Caco-2 (cell line): ENCODE data around the gene SDF4. TPM values are rescaled to one million over a fixed set of nuclear protein-coding genes. Genes with fewer than 3 reads are reported as not detected.

Experiments
- BruUV-seq: library from RNA; stranded (reverse); fragments of 400-500 nt; replicated peaks from 2 replicates; lab custom pipeline; 2021; lab: Mats Ljungman, UMichigan
- CTCF ChIA-PET: fragments of 300-600 bp; sonication (Branson Sonifier 250); formaldehyde crosslinking; loops from one replicate; lab custom pipeline; 2022; ENCODE audit warnings: antibody characterized with exemption; lab: Charles Lee
- POLR2A ChIA-PET: fragments of 300-600 bp; sonication (Branson Sonifier 250); formaldehyde crosslinking; loops from one replicate; lab custom pipeline; 2022; ENCODE audit warnings: antibody characterized with exemption; lab: Charles Lee
- DNase-seq, 2 experiments: peaks; one replicate each; pipeline versions ENCODE4 v3.0.0 to v3.0.0-alpha.2; 2020 to 2022
- H3K27me3 ChIP-seq: replicated peaks from 2 replicates; pipeline ENCODE4 v1.6.0; 2011; ENCODE audit warnings: low read length; ENCODE audit not compliant: control insufficient read depth, insufficient read depth
- H3K36me3 ChIP-seq: 2 replicates; pipeline ENCODE4 v1.5.1; 2011; ENCODE audit warnings: low read length; ENCODE audit not compliant: control insufficient read depth, insufficient read depth
- H3K4me1 ChIP-seq: fragments of 250-450 bp; sonication (Bioruptor Pico); 2 replicates; pipeline ENCODE4 v1.5.1; 2020; ENCODE audit warnings: mild to moderate bottlenecking
- H3K4me3 ChIP-seq: 2 replicates; pipeline ENCODE4 v1.5.1; 2011; ENCODE audit warnings: low read depth, mild to moderate bottlenecking, control low read depth, low read length
- H3K9me3 ChIP-seq: fragments of 250-450 bp; sonication (Bioruptor Pico); 2 replicates; pipeline ENCODE4 v1.5.1; 2020; ENCODE audit warnings: mild to moderate bottlenecking, moderate library complexity
- H3K27ac Mint-ChIP-seq: one replicate; pipeline ENCODE4 v1.8.0; 2022; ENCODE audit warnings: mixed read lengths; ENCODE audit not compliant: unreplicated experiment
- H3K27me3 Mint-ChIP-seq: one replicate; pipeline ENCODE4 v1.8.0; 2022; ENCODE audit warnings: mixed read lengths; ENCODE audit not compliant: insufficient read depth, unreplicated experiment
- H3K36me3 Mint-ChIP-seq: one replicate; pipeline ENCODE4 v1.8.0; 2022; ENCODE audit warnings: mild to moderate bottlenecking, mixed read lengths; ENCODE audit not compliant: insufficient read depth, unreplicated experiment
- H3K4me1 Mint-ChIP-seq: one replicate; pipeline ENCODE4 v1.8.0; 2022; ENCODE audit warnings: low read depth, mixed read lengths; ENCODE audit not compliant: unreplicated experiment
- H3K4me3 Mint-ChIP-seq: one replicate; pipeline ENCODE4 v1.8.0; 2022; ENCODE audit warnings: mild to moderate bottlenecking, moderate library complexity, mixed read lengths; ENCODE audit not compliant: unreplicated experiment
- H3K9me3 Mint-ChIP-seq: one replicate; pipeline ENCODE4 v1.8.0; 2022; ENCODE audit warnings: mixed read lengths; ENCODE audit not compliant: unreplicated experiment
- CTCF ChIP-seq, 2 experiments: fragments of 200-600 bp in 1 of 2; IDR thresholded peaks; 1 replicate in 1 of 2; 2 replicates in 1 of 2; pipeline versions ENCODE4 v1.5.1 to v1.8.0; 2011 to 2022; ENCODE audit warnings: antibody characterized with exemption in 1 of 2, control low read depth in 1 of 2, inconsistent platforms in 1 of 2, low read depth in 1 of 2, low read length in 1 of 2, mild to moderate bottlenecking in 1 of 2, moderate library complexity in 1 of 2; ENCODE audit not compliant: insufficient read depth in 1 of 2, severe bottlenecking in 1 of 2, unreplicated experiment in 1 of 2
- intact Hi-C: fragments of 100-400 bp; cut with micrococcal nuclease; formaldehyde crosslinking; loops from one replicate; pipeline ENCODE4 v1.10.0; 2022; ENCODE audit not compliant: unreplicated experiment
- total RNA-seq: library from RNA; stranded (reverse); gene quantifications from 2 replicates; pipeline ENCODE4 v1.2.3, GENCODE V29; 2022

The SDF4 gene
- total RNA-seq, 1 experiment from 2014 or later = 140 TPM

GRCh38 chr1:1236176-1236763 is 4.5 kb upstream of the SDF4 start:
- CTCF ChIA-PET = no interaction called here
- no peak for DNase-seq
- no peaks in the 10 kb centered on the region for H3K27me3 Mint-ChIP-seq
- H3K9me3 ChIP-seq = no peaks in the 10 kb centered on the region
- H3K4me1 Mint-ChIP-seq = no peaks in the 10 kb centered on the region
- H3K4me1 ChIP-seq = peaks cover 41% of the 10 kb centered on the region
- H3K36me3 Mint-ChIP-seq = peaks cover 38% of the 10 kb centered on the region
- no peaks in the 10 kb centered on the region for H3K9me3 Mint-ChIP-seq
- no peak for TF ChIP-seq CTCF (IDR thresholded peaks at IDR 0.05; ENCODE audit: insufficient read depth in 1 of 2, low read depth in 1 of 2, low read length in 1 of 2, severe bottlenecking in 1 of 2, unreplicated experiment in 1 of 2)
- POLR2A ChIA-PET = no interaction called here
- no TSS peak for BruUV-seq
- H3K4me3 ChIP-seq = no peak overlapping the region
- intact Hi-C loops = no loop called here
- no peak overlapping the region for H3K4me3 Mint-ChIP-seq
- H3K27ac Mint-ChIP-seq = no peak overlapping the region
- no peaks in the 10 kb centered on the region for H3K36me3 ChIP-seq
- no peaks in the 10 kb centered on the region for H3K27me3 ChIP-seq

GRCh38 chr1:1235016-1235744 is 3.4 kb upstream of the SDF4 start:
- intact Hi-C loops = no loop called here
- Mint-ChIP-seq H3K4me3 (no peak overlapping the region), H3K36me3 (peaks cover 41% of the 10 kb centered on the region), H3K4me1 (peaks cover 6% of the 10 kb centered on the region), H3K9me3 (no peaks in the 10 kb centered on the region), H3K27ac (no peak overlapping the region), H3K27me3 (no peaks in the 10 kb centered on the region)
- CTCF ChIA-PET = no interaction called here
- Histone ChIP-seq H3K9me3 (no peaks in the 10 kb centered on the region), H3K36me3 (no peaks in the 10 kb centered on the region), H3K27me3 (no peaks in the 10 kb centered on the region), H3K4me3 (no peak overlapping the region), H3K4me1 (peaks cover 41% of the 10 kb centered on the region)
- BruUV-seq = no TSS peak
- TF ChIP-seq CTCF (IDR thresholded peaks at IDR 0.05; ENCODE audit: insufficient read depth in 1 of 2, low read depth in 1 of 2, low read length in 1 of 2, severe bottlenecking in 1 of 2, unreplicated experiment in 1 of 2) = no peak
- no peak for DNase-seq
- POLR2A ChIA-PET = interaction anchor here (0.6 kb wide), 1 partner anchor 90 kb away, joined by 3 read pairs; no protein-coding TSS in a partner anchor

- no peak for TF ChIP-seq CTCF (IDR thresholded peaks at IDR 0.05; ENCODE audit: insufficient read depth in 1 of 2, low read depth in 1 of 2, low read length in 1 of 2, severe bottlenecking in 1 of 2, unreplicated experiment in 1 of 2)
- H3K4me3 Mint-ChIP-seq = peak overlapping the region; percentile 65
- no peak overlapping the region for H3K4me3 ChIP-seq
- ChIA-PET CTCF (no interaction called here), POLR2A (interaction anchor here (0.6 kb wide), 1 partner anchor 91 kb away, joined by 3 read pairs; no protein-coding TSS in a partner anchor)
- intact Hi-C loops = no loop called here
- H3K9me3 ChIP-seq = no peaks in the 10 kb centered on the region
- DNase-seq = no peak
- peaks cover 6% of the 10 kb centered on the region for H3K4me1 Mint-ChIP-seq
- peaks cover 41% of the 10 kb centered on the region for H3K36me3 Mint-ChIP-seq
- H3K36me3 ChIP-seq = peaks cover 2% of the 10 kb centered on the region; the same call in 1 of the 2 replicates
- BruUV-seq = no TSS peak
- peaks cover 32% of the 10 kb centered on the region for H3K4me1 ChIP-seq
- H3K27me3 Mint-ChIP-seq = no peaks in the 10 kb centered on the region
- no peaks in the 10 kb centered on the region for H3K9me3 Mint-ChIP-seq
- H3K27ac Mint-ChIP-seq = no peak overlapping the region
- no peaks in the 10 kb centered on the region for H3K27me3 ChIP-seq
These were observed 2.5 kb upstream of the SDF4 start for GRCh38 chr1:1234180-1234808.
